ENCODE measurements around the gene RGL3. TPM values are rescaled to one million over a fixed set of nuclear protein-coding genes. Genes with fewer than 3 reads are reported as not detected.

RGL3 gene
- total and polyA plus RNA-seq, 9 of the 15 experiments (the other 6 are each of a cell fraction or from before 2014, with no cell fraction given) = 0.12 to 0.61 (median 0.32) TPM; not detected in 4

DNA sequence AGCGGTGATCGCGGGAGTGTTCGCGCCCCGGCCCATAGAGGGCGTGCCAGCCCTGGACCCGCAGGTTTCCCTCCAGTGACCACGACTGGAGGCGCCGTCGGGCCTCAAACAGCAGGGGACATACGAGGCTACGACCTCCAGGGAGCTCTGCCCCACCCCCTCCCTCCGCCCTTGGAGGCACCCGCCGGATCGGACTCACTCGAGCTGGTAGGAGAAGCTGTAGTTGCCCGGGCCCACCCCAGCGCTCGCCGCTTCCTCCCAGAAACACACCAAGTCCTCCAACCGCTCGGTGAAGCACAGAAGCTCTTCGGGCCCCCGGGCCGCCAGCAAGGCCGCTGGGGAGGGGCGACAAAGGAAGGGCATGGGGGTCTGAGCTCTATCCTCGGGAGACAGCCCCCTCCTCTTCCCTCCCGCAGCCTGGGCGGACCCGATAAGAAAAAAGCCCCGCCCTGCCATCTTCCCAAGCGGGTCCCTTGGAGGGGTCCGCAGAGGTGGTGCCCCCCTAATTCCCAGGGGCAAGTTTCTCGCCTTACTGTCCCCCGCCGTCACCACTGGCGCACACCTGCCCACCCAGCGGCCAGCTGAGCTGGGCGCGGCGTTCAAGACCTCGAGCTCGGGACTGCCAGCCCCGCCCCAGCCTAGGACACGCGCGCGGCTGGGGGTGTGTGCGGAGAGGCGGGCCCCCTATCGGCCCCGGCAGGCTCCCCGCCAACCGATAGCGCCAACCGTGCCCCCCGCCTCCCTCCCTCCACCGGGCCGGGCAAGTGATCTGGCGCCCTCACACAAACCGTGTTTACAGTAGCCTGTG is 36.0 kb downstream of the RGL3 start (continued):
- TF ChIP-seq, protein P1, sequence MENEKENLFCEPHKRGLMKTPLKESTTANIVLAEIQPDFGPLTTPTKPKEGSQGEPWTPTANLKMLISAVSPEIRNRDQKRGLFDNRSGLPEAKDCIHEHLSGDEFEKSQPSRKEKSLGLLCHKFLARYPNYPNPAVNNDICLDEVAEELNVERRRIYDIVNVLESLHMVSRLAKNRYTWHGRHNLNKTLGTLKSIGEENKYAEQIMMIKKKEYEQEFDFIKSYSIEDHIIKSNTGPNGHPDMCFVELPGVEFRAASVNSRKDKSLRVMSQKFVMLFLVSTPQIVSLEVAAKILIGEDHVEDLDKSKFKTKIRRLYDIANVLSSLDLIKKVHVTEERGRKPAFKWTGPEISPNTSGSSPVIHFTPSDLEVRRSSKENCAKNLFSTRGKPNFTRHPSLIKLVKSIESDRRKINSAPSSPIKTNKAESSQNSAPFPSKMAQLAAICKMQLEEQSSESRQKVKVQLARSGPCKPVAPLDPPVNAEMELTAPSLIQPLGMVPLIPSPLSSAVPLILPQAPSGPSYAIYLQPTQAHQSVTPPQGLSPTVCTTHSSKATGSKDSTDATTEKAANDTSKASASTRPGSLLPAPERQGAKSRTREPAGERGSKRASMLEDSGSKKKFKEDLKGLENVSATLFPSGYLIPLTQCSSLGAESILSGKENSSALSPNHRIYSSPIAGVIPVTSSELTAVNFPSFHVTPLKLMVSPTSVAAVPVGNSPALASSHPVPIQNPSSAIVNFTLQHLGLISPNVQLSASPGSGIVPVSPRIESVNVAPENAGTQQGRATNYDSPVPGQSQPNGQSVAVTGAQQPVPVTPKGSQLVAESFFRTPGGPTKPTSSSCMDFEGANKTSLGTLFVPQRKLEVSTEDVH (IDR thresholded peaks at IDR 0.05; ENCODE audit: low read depth, partially characterized antibody) = no peak
- TF ChIP-seq ESRRB (CRISPR knock-in tag; IDR thresholded peaks at IDR 0.05; ENCODE audit: borderline replicate concordance) (no peak), CEBPG (CRISPR knock-in tag; IDR thresholded peaks at IDR 0.05) (no peak), CEBPG (tag; conservative IDR thresholded peaks at IDR 0.05 in 1 of 2, IDR thresholded peaks at IDR 0.05 in 1 of 2) (no peak), ZNF316 (IDR thresholded peaks at IDR 0.05) (no peak), ZNF384 (IDR thresholded peaks at IDR 0.05; ENCODE audit: low read depth, low read length) (0 out of 2 replicates have a peak, but pooled peaks have one; percentile 43), FIP1L1 (IDR thresholded peaks at IDR 0.05; ENCODE audit: low read depth, low read length, poor library complexity, severe bottlenecking) (peak; percentile 87), FOXP1 (CRISPR knock-in tag; IDR thresholded peaks at IDR 0.05) (no peak), HIVEP1 (CRISPR knock-in tag; IDR thresholded peaks at IDR 0.05) (no peak), RNF2 (IDR thresholded peaks at IDR 0.05) (0 out of 2 replicates have a peak, but pooled peaks have one; percentile 12), SRSF3 (IDR thresholded peaks at IDR 0.05; ENCODE audit: insufficient read depth, low read length) (no peak)
- TF ChIP-seq, protein P2, sequence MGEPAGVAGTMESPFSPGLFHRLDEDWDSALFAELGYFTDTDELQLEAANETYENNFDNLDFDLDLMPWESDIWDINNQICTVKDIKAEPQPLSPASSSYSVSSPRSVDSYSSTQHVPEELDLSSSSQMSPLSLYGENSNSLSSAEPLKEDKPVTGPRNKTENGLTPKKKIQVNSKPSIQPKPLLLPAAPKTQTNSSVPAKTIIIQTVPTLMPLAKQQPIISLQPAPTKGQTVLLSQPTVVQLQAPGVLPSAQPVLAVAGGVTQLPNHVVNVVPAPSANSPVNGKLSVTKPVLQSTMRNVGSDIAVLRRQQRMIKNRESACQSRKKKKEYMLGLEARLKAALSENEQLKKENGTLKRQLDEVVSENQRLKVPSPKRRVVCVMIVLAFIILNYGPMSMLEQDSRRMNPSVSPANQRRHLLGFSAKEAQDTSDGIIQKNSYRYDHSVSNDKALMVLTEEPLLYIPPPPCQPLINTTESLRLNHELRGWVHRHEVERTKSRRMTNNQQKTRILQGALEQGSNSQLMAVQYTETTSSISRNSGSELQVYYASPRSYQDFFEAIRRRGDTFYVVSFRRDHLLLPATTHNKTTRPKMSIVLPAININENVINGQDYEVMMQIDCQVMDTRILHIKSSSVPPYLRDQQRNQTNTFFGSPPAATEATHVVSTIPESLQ (CRISPR knock-in tag; IDR thresholded peaks at IDR 0.05) = peak; percentile 65; the same call in 1 of the 2 replicates
- TF ChIP-seq, protein P3, sequence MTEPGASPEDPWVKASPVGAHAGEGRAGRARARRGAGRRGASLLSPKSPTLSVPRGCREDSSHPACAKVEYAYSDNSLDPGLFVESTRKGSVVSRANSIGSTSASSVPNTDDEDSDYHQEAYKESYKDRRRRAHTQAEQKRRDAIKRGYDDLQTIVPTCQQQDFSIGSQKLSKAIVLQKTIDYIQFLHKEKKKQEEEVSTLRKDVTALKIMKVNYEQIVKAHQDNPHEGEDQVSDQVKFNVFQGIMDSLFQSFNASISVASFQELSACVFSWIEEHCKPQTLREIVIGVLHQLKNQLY (CRISPR knock-in tag; conservative IDR thresholded peaks at IDR 0.05) = no peak
- TF ChIP-seq, protein P4, sequence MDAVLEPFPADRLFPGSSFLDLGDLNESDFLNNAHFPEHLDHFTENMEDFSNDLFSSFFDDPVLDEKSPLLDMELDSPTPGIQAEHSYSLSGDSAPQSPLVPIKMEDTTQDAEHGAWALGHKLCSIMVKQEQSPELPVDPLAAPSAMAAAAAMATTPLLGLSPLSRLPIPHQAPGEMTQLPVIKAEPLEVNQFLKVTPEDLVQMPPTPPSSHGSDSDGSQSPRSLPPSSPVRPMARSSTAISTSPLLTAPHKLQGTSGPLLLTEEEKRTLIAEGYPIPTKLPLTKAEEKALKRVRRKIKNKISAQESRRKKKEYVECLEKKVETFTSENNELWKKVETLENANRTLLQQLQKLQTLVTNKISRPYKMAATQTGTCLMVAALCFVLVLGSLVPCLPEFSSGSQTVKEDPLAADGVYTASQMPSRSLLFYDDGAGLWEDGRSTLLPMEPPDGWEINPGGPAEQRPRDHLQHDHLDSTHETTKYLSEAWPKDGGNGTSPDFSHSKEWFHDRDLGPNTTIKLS (IDR thresholded peaks at IDR 0.05; ENCODE audit: borderline replicate concordance, low read depth) = 0 out of 2 replicates have a peak, but pooled peaks have one; percentile 45
- TF ChIP-seq, protein P5, sequence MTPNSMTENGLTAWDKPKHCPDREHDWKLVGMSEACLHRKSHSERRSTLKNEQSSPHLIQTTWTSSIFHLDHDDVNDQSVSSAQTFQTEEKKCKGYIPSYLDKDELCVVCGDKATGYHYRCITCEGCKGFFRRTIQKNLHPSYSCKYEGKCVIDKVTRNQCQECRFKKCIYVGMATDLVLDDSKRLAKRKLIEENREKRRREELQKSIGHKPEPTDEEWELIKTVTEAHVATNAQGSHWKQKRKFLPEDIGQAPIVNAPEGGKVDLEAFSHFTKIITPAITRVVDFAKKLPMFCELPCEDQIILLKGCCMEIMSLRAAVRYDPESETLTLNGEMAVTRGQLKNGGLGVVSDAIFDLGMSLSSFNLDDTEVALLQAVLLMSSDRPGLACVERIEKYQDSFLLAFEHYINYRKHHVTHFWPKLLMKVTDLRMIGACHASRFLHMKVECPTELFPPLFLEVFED (CRISPR knock-in tag; conservative IDR thresholded peaks at IDR 0.05) = no peak
- TF ChIP-seq, protein P6, sequence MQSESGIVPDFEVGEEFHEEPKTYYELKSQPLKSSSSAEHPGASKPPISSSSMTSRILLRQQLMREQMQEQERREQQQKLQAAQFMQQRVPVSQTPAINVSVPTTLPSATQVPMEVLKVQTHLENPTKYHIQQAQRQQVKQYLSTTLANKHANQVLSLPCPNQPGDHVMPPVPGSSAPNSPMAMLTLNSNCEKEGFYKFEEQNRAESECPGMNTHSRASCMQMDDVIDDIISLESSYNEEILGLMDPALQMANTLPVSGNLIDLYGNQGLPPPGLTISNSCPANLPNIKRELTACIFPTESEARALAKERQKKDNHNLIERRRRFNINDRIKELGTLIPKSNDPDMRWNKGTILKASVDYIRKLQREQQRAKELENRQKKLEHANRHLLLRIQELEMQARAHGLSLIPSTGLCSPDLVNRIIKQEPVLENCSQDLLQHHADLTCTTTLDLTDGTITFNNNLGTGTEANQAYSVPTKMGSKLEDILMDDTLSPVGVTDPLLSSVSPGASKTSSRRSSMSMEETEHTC (IDR thresholded peaks at IDR 0.05) = no peak
